ENCODE results near the gene RFPL3.

GRCh38 chr22:32340411-32340810 lies 17.3 kb upstream of the RFPL3 start:
- TF ChIP-seq POLR2AphosphoS5 (IDR thresholded peaks at IDR 0.05; ENCODE audit: insufficient read depth, low read depth, low read length): no peak
- TF ChIP-seq CTCF (IDR thresholded peaks at IDR 0.05; ENCODE audit: extremely low read depth in 1 of 2, insufficient read depth in 1 of 2, low read depth in 1 of 2, low read length in 2 of 2): no peak
- TF ChIP-seq EZH2 (IDR thresholded peaks at IDR 0.05; ENCODE audit: borderline replicate concordance, low read depth, low read length, severe bottlenecking): no peak
- TF ChIP-seq POLR2A (IDR thresholded peaks at IDR 0.05; ENCODE audit: low read depth, low read length): no peak
- TF ChIP-seq, protein P1, sequence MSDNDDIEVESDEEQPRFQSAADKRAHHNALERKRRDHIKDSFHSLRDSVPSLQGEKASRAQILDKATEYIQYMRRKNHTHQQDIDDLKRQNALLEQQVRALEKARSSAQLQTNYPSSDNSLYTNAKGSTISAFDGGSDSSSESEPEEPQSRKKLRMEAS (IDR thresholded peaks at IDR 0.05; ENCODE audit: insufficient read depth, insufficient read length): no peak
- no peak for TF ChIP-seq MYC (IDR thresholded peaks at IDR 0.05; ENCODE audit: low read depth, low read length)
- no peak for TF ChIP-seq FOS (IDR thresholded peaks at IDR 0.05; ENCODE audit: borderline replicate concordance, insufficient read depth, low read length)
- no peak for TF ChIP-seq GATA2 (IDR thresholded peaks at IDR 0.05; ENCODE audit: insufficient read depth, insufficient read length, low read depth, low read length)

Measured in endothelial cell of umbilical vein (primary cell).